Measurements from ENCODE around the gene TTYH3. TPM values are rescaled to one million over a fixed set of nuclear protein-coding genes. Genes with fewer than 3 reads are reported as not detected.

The TTYH3 gene
- total and polyA plus RNA-seq, 2 donors (not counting 1 experiment from before 2014, with no cell fraction given): 17.4 to 19.7 TPM

DNA sequence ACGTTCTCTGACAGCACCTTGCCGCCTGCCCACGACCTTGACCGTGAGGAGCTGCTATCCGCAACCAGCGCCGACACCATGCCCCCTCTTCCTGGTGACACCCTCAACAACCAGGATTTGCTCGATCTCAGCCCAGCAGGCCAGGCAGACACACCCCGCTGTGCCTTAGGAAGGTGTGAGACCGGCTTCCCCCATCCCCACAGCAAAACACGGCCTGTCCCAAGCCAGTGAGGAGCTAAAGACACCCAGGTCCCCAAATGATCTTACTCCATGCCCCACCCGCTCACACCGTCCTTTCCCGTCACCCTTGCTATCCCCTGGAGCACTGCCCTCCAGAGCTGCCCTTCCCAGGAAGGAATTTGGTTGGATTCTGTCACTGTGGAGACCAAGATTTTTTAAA, 21.3 kb upstream of the TTYH3 start:
- Histone ChIP-seq H3K4me2 (ENCODE audit: extremely low read depth, insufficient read depth, low read length) (no peak overlapping the region), H3K4me1 (ENCODE audit: control insufficient read depth, extremely low read depth, insufficient read depth, low read length) (peaks cover 4% of the 10 kb centered on the region), H3K9me3 (ENCODE audit: control insufficient read depth, insufficient read depth, low read depth, low read length) (no peaks in the 10 kb centered on the region), H3K4me3 (replicated peaks in 1 of 4; ENCODE audit: control extremely low read depth in 1 of 4, insufficient read depth in 1 of 4, low read depth in 3 of 4, low read length in 4 of 4) (no peak overlapping the region), H2AFZ (ENCODE audit: low read length) (no peak overlapping the region), H3K27me3 (ENCODE audit: control insufficient read depth, insufficient read depth, low read length) (no peaks in the 10 kb centered on the region), H3K9ac (ENCODE audit: insufficient read depth, low read length) (no peak overlapping the region), H3K79me2 (ENCODE audit: control insufficient read depth, insufficient read depth, low read length) (no peaks in the 10 kb centered on the region), H4K20me1 (ENCODE audit: control insufficient read depth, extremely low read depth, insufficient read depth, low read length) (no peaks in the 10 kb centered on the region), H3K27ac (ENCODE audit: insufficient read depth, low read length) (no peak overlapping the region), H3K36me3 (ENCODE audit: control insufficient read depth, insufficient read depth, low read length) (no peaks in the 10 kb centered on the region)
- DNase-seq (ENCODE audit: low read depth in 2 of 2): no peak
- no peak for TF ChIP-seq EZH2 (IDR thresholded peaks at IDR 0.05; ENCODE audit: low read length, missing control alignments)
- TF ChIP-seq, protein P1, sequence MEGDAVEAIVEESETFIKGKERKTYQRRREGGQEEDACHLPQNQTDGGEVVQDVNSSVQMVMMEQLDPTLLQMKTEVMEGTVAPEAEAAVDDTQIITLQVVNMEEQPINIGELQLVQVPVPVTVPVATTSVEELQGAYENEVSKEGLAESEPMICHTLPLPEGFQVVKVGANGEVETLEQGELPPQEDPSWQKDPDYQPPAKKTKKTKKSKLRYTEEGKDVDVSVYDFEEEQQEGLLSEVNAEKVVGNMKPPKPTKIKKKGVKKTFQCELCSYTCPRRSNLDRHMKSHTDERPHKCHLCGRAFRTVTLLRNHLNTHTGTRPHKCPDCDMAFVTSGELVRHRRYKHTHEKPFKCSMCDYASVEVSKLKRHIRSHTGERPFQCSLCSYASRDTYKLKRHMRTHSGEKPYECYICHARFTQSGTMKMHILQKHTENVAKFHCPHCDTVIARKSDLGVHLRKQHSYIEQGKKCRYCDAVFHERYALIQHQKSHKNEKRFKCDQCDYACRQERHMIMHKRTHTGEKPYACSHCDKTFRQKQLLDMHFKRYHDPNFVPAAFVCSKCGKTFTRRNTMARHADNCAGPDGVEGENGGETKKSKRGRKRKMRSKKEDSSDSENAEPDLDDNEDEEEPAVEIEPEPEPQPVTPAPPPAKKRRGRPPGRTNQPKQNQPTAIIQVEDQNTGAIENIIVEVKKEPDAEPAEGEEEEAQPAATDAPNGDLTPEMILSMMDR (conservative IDR thresholded peaks at IDR 0.05 in 1 of 2, IDR thresholded peaks at IDR 0.05 in 1 of 2; ENCODE audit: low read depth in 1 of 2, low read length in 2 of 2): no peak

DNA sequence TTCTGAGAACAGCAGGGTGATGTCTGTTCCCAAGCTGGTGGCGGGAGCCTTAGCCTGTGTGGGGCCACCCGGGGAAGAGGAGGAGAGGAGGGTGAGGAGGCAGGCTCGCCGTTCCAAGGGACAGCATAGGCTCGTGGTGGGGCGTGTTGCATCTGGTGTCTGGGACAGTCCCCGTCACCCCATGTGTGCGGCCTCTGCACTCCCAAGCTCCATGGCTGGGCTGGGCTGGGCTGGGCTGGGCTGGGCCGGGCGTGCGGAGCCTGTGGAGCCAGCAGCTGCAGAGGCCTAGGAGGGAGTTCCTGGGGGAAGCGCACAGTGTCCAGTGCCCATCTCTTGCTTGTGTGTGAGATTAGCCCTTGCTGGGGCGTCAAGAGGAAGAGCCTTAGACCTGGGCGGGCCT, 20.9 kb upstream of the TTYH3 start:
- Histone ChIP-seq H3K9me3 (ENCODE audit: control insufficient read depth, insufficient read depth, low read depth, low read length) (no peaks in the 10 kb centered on the region), H3K27ac (ENCODE audit: insufficient read depth, low read length) (no peak overlapping the region), H3K4me3 (replicated peaks in 1 of 4; ENCODE audit: control extremely low read depth in 1 of 4, insufficient read depth in 1 of 4, low read depth in 3 of 4, low read length in 4 of 4) (no peak overlapping the region), H2AFZ (ENCODE audit: low read length) (no peak overlapping the region), H3K27me3 (ENCODE audit: control insufficient read depth, insufficient read depth, low read length) (no peaks in the 10 kb centered on the region), H3K4me1 (ENCODE audit: control insufficient read depth, extremely low read depth, insufficient read depth, low read length) (peaks cover 4% of the 10 kb centered on the region), H3K4me2 (ENCODE audit: extremely low read depth, insufficient read depth, low read length) (no peak overlapping the region), H4K20me1 (ENCODE audit: control insufficient read depth, extremely low read depth, insufficient read depth, low read length) (no peaks in the 10 kb centered on the region), H3K79me2 (ENCODE audit: control insufficient read depth, insufficient read depth, low read length) (no peaks in the 10 kb centered on the region), H3K9ac (ENCODE audit: insufficient read depth, low read length) (no peak overlapping the region), H3K36me3 (ENCODE audit: control insufficient read depth, insufficient read depth, low read length) (no peaks in the 10 kb centered on the region)
- TF ChIP-seq, protein P1 (conservative IDR thresholded peaks at IDR 0.05 in 1 of 2, IDR thresholded peaks at IDR 0.05 in 1 of 2; ENCODE audit: low read depth in 1 of 2, low read length in 2 of 2): no peak
- no peak for TF ChIP-seq EZH2 (IDR thresholded peaks at IDR 0.05; ENCODE audit: low read length, missing control alignments)
- no peak for DNase-seq (ENCODE audit: low read depth in 2 of 2)

DNA sequence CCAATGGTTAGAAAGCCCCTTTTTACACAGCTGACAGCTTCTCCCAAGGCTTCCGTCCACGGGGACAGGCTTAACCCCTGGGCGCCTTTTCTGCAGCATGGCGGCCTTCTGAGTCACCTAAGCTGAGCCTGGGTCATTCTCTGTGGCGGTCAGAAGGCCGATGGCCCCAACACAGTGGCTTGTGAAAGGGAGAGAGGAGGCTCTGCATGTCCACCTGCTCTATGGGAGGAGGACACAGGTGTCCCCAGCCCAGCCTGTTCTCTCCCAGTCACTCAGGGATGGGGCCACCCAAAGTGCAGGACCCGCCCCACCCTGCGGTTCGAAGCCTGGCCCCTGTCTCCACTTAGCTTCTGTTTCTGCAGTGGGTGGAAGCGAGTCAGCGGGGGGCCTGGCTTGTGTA, 20.4 kb upstream of the TTYH3 start:
- TF ChIP-seq, protein P1 (conservative IDR thresholded peaks at IDR 0.05 in 1 of 2, IDR thresholded peaks at IDR 0.05 in 1 of 2; ENCODE audit: low read depth in 1 of 2, low read length in 2 of 2): no peak
- TF ChIP-seq EZH2 (IDR thresholded peaks at IDR 0.05; ENCODE audit: low read length, missing control alignments): no peak
- Histone ChIP-seq H3K4me1 (ENCODE audit: control insufficient read depth, extremely low read depth, insufficient read depth, low read length) (peaks cover 4% of the 10 kb centered on the region), H4K20me1 (ENCODE audit: control insufficient read depth, extremely low read depth, insufficient read depth, low read length) (no peaks in the 10 kb centered on the region), H3K9me3 (ENCODE audit: control insufficient read depth, insufficient read depth, low read depth, low read length) (no peaks in the 10 kb centered on the region), H3K27me3 (ENCODE audit: control insufficient read depth, insufficient read depth, low read length) (no peaks in the 10 kb centered on the region), H2AFZ (ENCODE audit: low read length) (no peak overlapping the region), H3K36me3 (ENCODE audit: control insufficient read depth, insufficient read depth, low read length) (no peaks in the 10 kb centered on the region), H3K9ac (ENCODE audit: insufficient read depth, low read length) (no peak overlapping the region), H3K27ac (ENCODE audit: insufficient read depth, low read length) (no peak overlapping the region), H3K79me2 (ENCODE audit: control insufficient read depth, insufficient read depth, low read length) (no peaks in the 10 kb centered on the region), H3K4me2 (ENCODE audit: extremely low read depth, insufficient read depth, low read length) (no peak overlapping the region), H3K4me3 (replicated peaks in 1 of 4; ENCODE audit: control extremely low read depth in 1 of 4, insufficient read depth in 1 of 4, low read depth in 3 of 4, low read length in 4 of 4) (no peak overlapping the region)
- no peak for DNase-seq (ENCODE audit: low read depth in 2 of 2)

All from fibroblast of lung (primary cell).